Natural killer cell (primary cell): ENCODE measurements around the gene TBCD. TPM values are rescaled to one million over a fixed set of nuclear protein-coding genes. Genes with fewer than 3 reads are reported as not detected.

ENCODE experiments used
- ATAC-seq, 3 donors: fragments of 150-1000 bp in 2 of 3; fragments of 200-7000 bp in 1 of 3; cut with Tn5 transposase; 1 replicate in 1 of 3; 2 replicates in 2 of 3; pipeline ENCODE4 v1.10.0; 2021; ENCODE audit warnings: mild to moderate bottlenecking in 2 of 3, moderate library complexity in 2 of 3
- DNase-seq, 2 donors: peaks; one replicate each; pipeline versions ENCODE4 v3.0.0 to v3.0.0-alpha.2; 2013 to 2021; ENCODE audit warnings: mixed read lengths in 1 of 2
- H3K27ac ChIP-seq: one replicate; pipeline ENCODE4 v1.5.1; 2013; ENCODE audit warnings: mild to moderate bottlenecking, low read length
- H3K27me3 ChIP-seq: one replicate; pipeline ENCODE4 v1.6.1; 2013; ENCODE audit warnings: low read length; ENCODE audit not compliant: control insufficient read depth, insufficient read depth
- H3K36me3 ChIP-seq: one replicate; pipeline ENCODE4 v1.6.1; 2013; ENCODE audit warnings: low read length; ENCODE audit not compliant: control insufficient read depth, insufficient read depth
- H3K4me1 ChIP-seq: one replicate; pipeline ENCODE4 v1.6.1; 2013; ENCODE audit warnings: low read length; ENCODE audit not compliant: control insufficient read depth, insufficient read depth
- H3K4me3 ChIP-seq: one replicate; pipeline ENCODE4 v1.5.1; 2013; ENCODE audit warnings: low read length
- H3K9me3 ChIP-seq: one replicate; pipeline ENCODE4 v1.6.1; 2013; ENCODE audit warnings: low read length; ENCODE audit not compliant: control insufficient read depth, insufficient read depth
- H3K27ac Mint-ChIP-seq, 2 donors: one replicate each; pipeline ENCODE4 v1.8.0; 2022; ENCODE audit warnings: mild to moderate bottlenecking in 2 of 2, mixed read lengths in 2 of 2, moderate library complexity in 1 of 2
- H3K27me3 Mint-ChIP-seq, 2 donors: one replicate each; pipeline ENCODE4 v1.8.0; 2022; ENCODE audit warnings: low read depth in 2 of 2, mixed read lengths in 2 of 2
- H3K36me3 Mint-ChIP-seq: one replicate; pipeline ENCODE4 v1.8.0; 2022; ENCODE audit warnings: mixed read lengths
- H3K4me1 Mint-ChIP-seq, 2 donors: one replicate each; pipeline ENCODE4 v1.8.0; 2022; ENCODE audit warnings: mixed read lengths in 2 of 2
- H3K4me3 Mint-ChIP-seq: one replicate; pipeline ENCODE4 v1.8.0; 2022; ENCODE audit warnings: mild to moderate bottlenecking, moderate library complexity, mixed read lengths
- H3K9me3 Mint-ChIP-seq, 2 donors: one replicate each; pipeline ENCODE4 v1.8.0; 2022; ENCODE audit warnings: mixed read lengths in 2 of 2
- CTCF ChIP-seq: fragments of 200-600 bp; IDR thresholded peaks from one replicate; pipeline ENCODE4 v1.8.0; 2022; ENCODE audit warnings: antibody characterized with exemption
- WGBS: methylation state at CpG from one replicate; pipeline ENCODE4 v1.1.7; 2013; ENCODE audit warnings: missing lambda C conversion rate; ENCODE audit not compliant: insufficient coverage; 5-methylcytosine and 5-hydroxymethylcytosine counted together
- intact Hi-C: fragments of 100-400 bp; cut with micrococcal nuclease; formaldehyde crosslinking; loops from one replicate; pipeline ENCODE4 v1.14.2; 2022
- total RNA-seq, 4 donors: library from RNA; stranded (reverse); fragments of 120-200 nt in 1 of 4; gene quantifications; one replicate each; pipeline versions ENCODE4 v1.2.3 to v1.2.4, GENCODE V29; 2013 to 2022

Gene TBCD
- total RNA-seq, 3 donors from 2014 or later (not counting 1 experiment from before 2014, with no cell fraction given) = 92.0 to 149 (median 132) TPM

DNA sequence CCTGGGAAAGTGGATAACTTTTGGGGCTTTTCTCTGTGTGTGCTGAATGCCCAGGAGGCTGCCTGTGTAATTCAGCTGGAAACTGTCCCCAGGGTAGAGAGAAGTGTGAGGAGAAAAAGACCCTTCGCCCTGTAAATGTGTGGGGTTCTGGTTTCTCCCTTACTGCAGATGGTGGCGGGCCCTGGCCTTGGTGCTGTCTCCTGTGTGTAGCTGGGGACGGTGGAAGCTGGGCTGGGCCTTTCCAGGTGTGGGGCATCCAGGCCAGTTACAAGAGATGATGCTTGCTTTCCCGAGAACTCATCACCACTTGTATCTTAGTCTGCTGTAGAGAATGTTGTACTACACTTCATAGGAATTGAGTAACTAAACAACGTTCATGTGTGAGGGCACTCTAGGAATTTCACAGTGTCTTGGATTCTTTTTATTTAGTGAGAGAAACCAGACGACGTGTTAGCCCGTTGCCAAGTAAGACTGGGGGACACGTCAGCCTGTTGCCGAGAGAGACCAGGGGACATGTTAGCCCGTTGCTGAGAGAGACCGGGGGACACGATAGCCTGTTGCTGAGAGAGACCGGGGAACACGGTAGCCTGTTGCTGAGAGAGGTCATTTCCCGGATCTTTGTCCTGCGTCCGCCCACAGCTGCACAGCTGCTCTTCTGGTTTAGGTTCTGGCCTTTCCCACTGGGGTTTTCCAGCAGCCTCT, 43.1 kb downstream of the TBCD start:
- Mint-ChIP-seq H3K36me3 (no peaks in the 10 kb centered on the region), H3K4me3 (no peak overlapping the region), H3K9me3 (no peaks in the 10 kb centered on the region), H3K27ac (no peak overlapping the region), H3K4me1 (peaks cover 0 to 11% of the 10 kb centered on the region in 2 donors), H3K27me3 (no peaks in the 10 kb centered on the region)
- Histone ChIP-seq H3K4me3 (no peak overlapping the region), H3K9me3 (no peaks in the 10 kb centered on the region), H3K27me3 (no peaks in the 10 kb centered on the region), H3K36me3 (no peaks in the 10 kb centered on the region), H3K4me1 (no peaks in the 10 kb centered on the region), H3K27ac (no peak overlapping the region)
- no peak for ATAC-seq
- intact Hi-C loops = no loop called here
- WGBS = 98% methylated on average over 18 of the region's 18 CpGs
- TF ChIP-seq CTCF = no peak
- no peak for DNase-seq

GRCh38 chr17:82795615-82796014, 43.8 kb downstream of the TBCD start:
- Mint-ChIP-seq H3K4me1 (peaks cover 0 to 14% of the 10 kb centered on the region in 2 donors), H3K36me3 (no peaks in the 10 kb centered on the region), H3K27me3 (no peaks in the 10 kb centered on the region), H3K9me3 (no peaks in the 10 kb centered on the region), H3K27ac (no peak overlapping the region), H3K4me3 (no peak overlapping the region)
- intact Hi-C loops = no loop called here
- no peaks in the 10 kb centered on the region for H3K27me3 ChIP-seq
- no peaks in the 10 kb centered on the region for H3K36me3 ChIP-seq
- ATAC-seq (no peak), DNase-seq (no peak)
- no peaks in the 10 kb centered on the region for H3K4me1 ChIP-seq
- H3K27ac ChIP-seq = no peak overlapping the region
- no peak for TF ChIP-seq CTCF
- no peak overlapping the region for H3K4me3 ChIP-seq
- WGBS = 96% methylated on average over 14 of the region's 14 CpGs
- no peaks in the 10 kb centered on the region for H3K9me3 ChIP-seq

DNA sequence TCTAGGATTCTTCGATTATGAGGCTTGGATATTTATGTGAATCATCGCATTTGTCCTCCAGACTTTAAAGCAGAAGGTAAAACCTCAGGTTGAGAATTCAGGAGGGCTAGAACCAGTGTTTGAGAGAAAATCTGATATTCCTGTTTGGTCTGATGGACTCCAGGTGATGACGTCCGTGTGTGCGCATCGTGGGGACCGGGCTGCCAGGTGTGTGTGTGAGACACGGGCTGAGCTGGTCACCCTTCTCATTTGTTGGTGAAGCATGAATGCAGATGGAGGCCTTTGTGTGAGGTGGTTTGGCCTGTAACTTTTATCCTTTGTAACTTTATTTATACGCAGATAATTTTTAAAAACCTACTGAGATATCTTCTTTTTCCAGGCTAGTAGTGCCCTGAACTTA, 45.2 kb downstream of the TBCD start:
- no peaks in the 10 kb centered on the region for H3K4me1 ChIP-seq
- no peaks in the 10 kb centered on the region for H3K9me3 ChIP-seq
- no peak for TF ChIP-seq CTCF
- no peaks in the 10 kb centered on the region for H3K27me3 Mint-ChIP-seq
- H3K27me3 ChIP-seq = no peaks in the 10 kb centered on the region
- H3K9me3 Mint-ChIP-seq = no peaks in the 10 kb centered on the region
- ATAC-seq = no peak
- H3K27ac Mint-ChIP-seq = no peak overlapping the region
- H3K4me3 Mint-ChIP-seq = no peak overlapping the region
- intact Hi-C loops = no loop called here
- H3K36me3 ChIP-seq = no peaks in the 10 kb centered on the region
- DNase-seq = no peak
- H3K36me3 Mint-ChIP-seq = no peaks in the 10 kb centered on the region
- H3K4me3 ChIP-seq = no peak overlapping the region
- WGBS = 95% methylated on average over 8 of the region's 9 CpGs
- H3K27ac ChIP-seq = no peak overlapping the region
- peaks cover 6 to 18% of the 10 kb centered on the region in 2 donors for H3K4me1 Mint-ChIP-seq

DNA sequence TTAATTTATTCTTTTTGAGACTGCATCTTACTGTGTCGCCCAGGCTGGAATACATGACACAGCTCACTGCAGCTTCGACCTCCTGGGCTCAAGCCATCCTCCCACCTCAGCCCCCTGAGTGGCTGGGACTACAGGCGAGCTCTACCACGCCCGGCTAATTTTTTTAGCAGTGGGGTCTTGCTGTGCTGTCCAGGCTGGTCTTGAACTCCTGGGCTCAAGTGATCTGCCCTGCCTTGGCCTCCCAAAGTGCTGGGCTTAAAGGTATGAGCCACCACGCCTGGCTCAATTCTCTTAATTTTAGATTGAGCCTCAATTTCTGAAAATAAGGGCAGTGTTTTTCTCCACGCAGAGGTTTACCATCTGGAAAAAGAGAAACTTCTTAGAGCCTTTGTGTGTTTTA, 46.9 kb downstream of the TBCD start:
- Histone ChIP-seq H3K27me3 (no peaks in the 10 kb centered on the region), H3K4me3 (no peak overlapping the region), H3K9me3 (no peaks in the 10 kb centered on the region), H3K4me1 (no peaks in the 10 kb centered on the region), H3K27ac (no peak overlapping the region), H3K36me3 (no peaks in the 10 kb centered on the region)
- no peak overlapping the region for H3K27ac Mint-ChIP-seq
- no peak overlapping the region for H3K4me3 Mint-ChIP-seq
- DNase-seq (no peak), ATAC-seq (no peak)
- no peaks in the 10 kb centered on the region for H3K27me3 Mint-ChIP-seq
- intact Hi-C loops = no loop called here
- no peaks in the 10 kb centered on the region for H3K36me3 Mint-ChIP-seq
- no peak for TF ChIP-seq CTCF
- H3K4me1 Mint-ChIP-seq = peaks cover 6 to 21% of the 10 kb centered on the region in 2 donors
- no peaks in the 10 kb centered on the region for H3K9me3 Mint-ChIP-seq
- WGBS = 97% methylated on average over 7 of the region's 7 CpGs
